ENCODE results near the gene NEO1. TPM values are rescaled to one million over a fixed set of nuclear protein-coding genes. Genes with fewer than 3 reads are reported as not detected.

NEO1 gene
- total and polyA plus RNA-seq, 2 experiments from 2014 or later, result 4.5 to 13.6 TPM

DNA sequence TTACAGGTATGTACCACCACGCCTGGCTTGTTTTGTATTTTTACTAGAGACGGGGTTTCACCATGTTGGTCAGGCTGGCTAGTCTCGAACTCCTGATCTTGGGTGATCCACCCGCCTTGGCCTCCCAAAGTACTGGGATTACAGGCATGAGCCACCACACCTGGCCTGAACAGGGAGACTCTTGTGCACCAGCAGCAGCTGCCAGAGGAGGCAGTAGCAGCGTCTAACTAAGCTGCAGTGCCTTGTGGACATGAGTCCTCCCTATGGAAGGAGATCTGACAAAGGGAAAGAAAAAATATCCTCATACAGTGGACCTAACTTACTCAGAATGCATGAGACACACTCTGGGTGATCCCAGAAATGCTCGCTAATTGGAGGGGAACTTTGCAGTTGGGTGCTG, 36.8 kb upstream of the NEO1 start:
- no peaks in the 10 kb centered on the region for H3K9me3 ChIP-seq (ENCODE audit: low read depth)
- WGBS, 2 experiments (ENCODE audit: low coverage in 1 of 2, low lambda C conversion rate in 2 of 2, missing lambda C conversion rate in 2 of 2), result 86 to 87% methylated on average over 6 of the region's 6 CpGs
- in situ Hi-C loops (cut with MboI), result no loop called here

DNA sequence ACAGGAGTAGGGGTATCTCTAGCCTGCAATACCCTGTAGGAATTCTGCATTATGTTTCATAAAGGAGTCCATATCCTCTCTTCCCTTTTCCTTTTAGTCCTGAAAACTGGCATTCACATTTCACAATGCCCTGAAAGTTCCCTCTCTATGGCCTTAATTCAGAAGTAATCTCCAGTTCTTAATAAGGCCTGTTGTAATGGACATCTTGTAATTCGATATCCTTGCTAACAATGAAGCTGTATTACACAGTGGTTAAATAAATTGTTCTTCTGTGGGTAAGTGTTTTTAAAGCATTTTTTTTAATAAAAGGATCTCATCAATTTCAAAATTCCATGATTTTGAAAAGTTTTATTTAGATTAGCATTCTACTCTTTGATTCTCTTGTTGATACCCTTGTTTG, 34.3 kb upstream of the NEO1 start:
- Histone ChIP-seq H3K4me1 (ENCODE audit: insufficient read depth) (no peaks in the 10 kb centered on the region), H3K79me2 (ENCODE audit: insufficient read depth) (no peaks in the 10 kb centered on the region), H3K9me2 (ENCODE audit: insufficient read depth) (no peaks in the 10 kb centered on the region), H3K36me3 (ENCODE audit: low read depth) (no peaks in the 10 kb centered on the region), H2AFZ (no peak overlapping the region), H3K27me3 (replicated peaks; ENCODE audit: insufficient read depth) (peaks cover 11% of the 10 kb centered on the region), H3K4me3 (no peak overlapping the region), H3K9me3 (ENCODE audit: low read depth) (no peaks in the 10 kb centered on the region), H3K9ac (no peak overlapping the region), H3K27ac (no peak overlapping the region), H3F3A (ENCODE audit: insufficient read depth) (no peaks in the 10 kb centered on the region), H3K4me2 (ENCODE audit: unreplicated experiment) (no peak overlapping the region), H4K20me1 (ENCODE audit: insufficient read depth) (no peaks in the 10 kb centered on the region)
- TF ChIP-seq EZH2phosphoT487 (IDR thresholded peaks at IDR 0.05; ENCODE audit: insufficient read depth, low read depth) (no peak), EZH2 (IDR thresholded peaks at IDR 0.05; ENCODE audit: insufficient read depth, poor library complexity, severe bottlenecking) (no peak)
- DNase-seq, result no peak
- in situ Hi-C loops (cut with MboI), result no loop called here
- WGBS, 2 experiments (ENCODE audit: low coverage in 1 of 2, low lambda C conversion rate in 2 of 2, missing lambda C conversion rate in 2 of 2), result 59 to 77% methylated on average over 1 of the region's 1 CpG

More for the DNA sequence above, 36.8 kb upstream of the NEO1 start:
- Histone ChIP-seq H3K4me1 (ENCODE audit: insufficient read depth) (peaks cover 3% of the 10 kb centered on the region; the same call in 1 of the 2 replicates), H3K79me2 (ENCODE audit: insufficient read depth) (no peaks in the 10 kb centered on the region), H3K9me2 (ENCODE audit: insufficient read depth) (no peaks in the 10 kb centered on the region), H4K20me1 (ENCODE audit: insufficient read depth) (no peaks in the 10 kb centered on the region), H3K27ac (no peak overlapping the region), H3F3A (ENCODE audit: insufficient read depth) (no peaks in the 10 kb centered on the region), H3K4me2 (ENCODE audit: unreplicated experiment) (no peak overlapping the region), H3K9ac (no peak overlapping the region), H2AFZ (no peak overlapping the region), H3K27me3 (replicated peaks; ENCODE audit: insufficient read depth) (no peaks in the 10 kb centered on the region), H3K4me3 (no peak overlapping the region), H3K36me3 (ENCODE audit: low read depth) (no peaks in the 10 kb centered on the region)
- no peak for TF ChIP-seq EZH2phosphoT487 (IDR thresholded peaks at IDR 0.05; ENCODE audit: insufficient read depth, low read depth)
- no peak for TF ChIP-seq EZH2 (IDR thresholded peaks at IDR 0.05; ENCODE audit: insufficient read depth, poor library complexity, severe bottlenecking)
- DNase-seq, result no peak

DNA sequence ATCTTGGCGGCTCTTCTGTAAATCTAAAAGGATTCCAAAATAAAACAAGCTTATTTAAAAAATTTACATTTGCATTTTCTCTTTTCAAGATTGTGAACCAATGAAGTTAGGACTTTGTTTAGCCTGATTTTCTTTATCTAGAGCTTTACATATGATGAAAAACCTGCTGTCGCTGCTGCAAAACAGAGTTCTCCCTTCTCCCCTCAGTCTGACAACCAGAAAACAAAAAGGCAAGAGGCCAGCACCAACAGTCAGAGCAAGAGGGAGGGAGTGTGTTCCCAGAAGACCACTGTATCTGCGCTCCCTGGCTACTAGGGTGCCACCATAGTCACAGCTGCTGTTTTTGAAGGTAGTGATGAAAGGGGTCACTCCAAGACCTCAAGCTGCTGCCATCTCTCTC, 33.1 kb upstream of the NEO1 start:
- Histone ChIP-seq H4K20me1 (ENCODE audit: insufficient read depth) (no peaks in the 10 kb centered on the region), H3F3A (ENCODE audit: insufficient read depth) (no peaks in the 10 kb centered on the region), H2AFZ (no peak overlapping the region), H3K4me3 (no peak overlapping the region), H3K4me2 (ENCODE audit: unreplicated experiment) (no peak overlapping the region), H3K4me1 (ENCODE audit: insufficient read depth) (no peaks in the 10 kb centered on the region), H3K27me3 (replicated peaks; ENCODE audit: insufficient read depth) (peaks cover 11% of the 10 kb centered on the region), H3K79me2 (ENCODE audit: insufficient read depth) (no peaks in the 10 kb centered on the region), H3K9me3 (ENCODE audit: low read depth) (no peaks in the 10 kb centered on the region), H3K27ac (no peak overlapping the region), H3K9me2 (ENCODE audit: insufficient read depth) (no peaks in the 10 kb centered on the region), H3K36me3 (ENCODE audit: low read depth) (no peaks in the 10 kb centered on the region), H3K9ac (no peak overlapping the region)
- in situ Hi-C loops (cut with MboI), result no loop called here
- TF ChIP-seq EZH2 (IDR thresholded peaks at IDR 0.05; ENCODE audit: insufficient read depth, poor library complexity, severe bottlenecking) (no peak), EZH2phosphoT487 (IDR thresholded peaks at IDR 0.05; ENCODE audit: insufficient read depth, low read depth) (no peak)
- no peak for DNase-seq
- whole genome bisulfite sequencing, 2 experiments (ENCODE audit: low coverage in 1 of 2, low lambda C conversion rate in 2 of 2, missing lambda C conversion rate in 2 of 2), result 95 to 100% methylated on average over 3 of the region's 3 CpGs

- Histone ChIP-seq H3K9me3 (ENCODE audit: low read depth) (no peaks in the 10 kb centered on the region), H3K27me3 (replicated peaks; ENCODE audit: insufficient read depth) (peaks cover 11% of the 10 kb centered on the region), H3K9ac (no peak overlapping the region), H3K9me2 (ENCODE audit: insufficient read depth) (no peaks in the 10 kb centered on the region), H3K36me3 (ENCODE audit: low read depth) (no peaks in the 10 kb centered on the region), H4K20me1 (ENCODE audit: insufficient read depth) (no peaks in the 10 kb centered on the region), H2AFZ (no peak overlapping the region), H3K4me1 (ENCODE audit: insufficient read depth) (no peaks in the 10 kb centered on the region), H3F3A (ENCODE audit: insufficient read depth) (no peaks in the 10 kb centered on the region), H3K27ac (no peak overlapping the region), H3K4me2 (ENCODE audit: unreplicated experiment) (no peak overlapping the region), H3K4me3 (no peak overlapping the region), H3K79me2 (ENCODE audit: insufficient read depth) (no peaks in the 10 kb centered on the region)
- 83 to 96% methylated on average over 2 of the region's 2 CpGs for whole genome bisulfite sequencing, 2 experiments (ENCODE audit: low coverage in 1 of 2, low lambda C conversion rate in 2 of 2, missing lambda C conversion rate in 2 of 2)
- no peak for DNase-seq
- in situ Hi-C loops (cut with MboI), result no loop called here
- TF ChIP-seq EZH2phosphoT487 (IDR thresholded peaks at IDR 0.05; ENCODE audit: insufficient read depth, low read depth) (no peak), EZH2 (IDR thresholded peaks at IDR 0.05; ENCODE audit: insufficient read depth, poor library complexity, severe bottlenecking) (no peak)
Observed at GRCh38 chr15:73019601-73020146, 32.6 kb upstream of the NEO1 start.
